GM19468 (cell line): ENCODE data around the gene SERTAD3.
"Not testable (repeated sequence)": the region's sequence is repeated elsewhere in the genome, so short reads cannot be mapped to it uniquely, and the experiment has no call there.

Experiments
- ATAC-seq: cut with Tn5 transposase; IDR thresholded peaks from one replicate; pipeline ENCODE4 v1.9.1; 2021; ENCODE audit warnings: mild to moderate bottlenecking, moderate library complexity, moderate number of reproducible peaks; ENCODE audit not compliant: unreplicated experiment; ENCODE audit errors: extremely low read depth

SERTAD3 gene

GRCh38 chr19:40413291-40413845, 30.8 kb downstream of the SERTAD3 start, which contains the start of gene PRX:
TSS of gene PRX (minus strand) at chr19:40413378. CDS start at chr19:40407932, 5,446 bp downstream.
- no peak for ATAC-seq

- ATAC-seq, result no peak
Observed at GRCh38 chr19:40412866-40413265, 31.3 kb downstream of the SERTAD3 start.

- ATAC-seq, result no peak
Observed at GRCh38 chr19:40411958-40412499, 32.1 kb downstream of the SERTAD3 start.

GRCh38 chr19:40411125-40411842, 32.9 kb downstream of the SERTAD3 start:
- ATAC-seq, result no peak

GRCh38 chr19:40410030-40410389, 34.1 kb downstream of the SERTAD3 start:
- ATAC-seq, result no peak

- not testable (repeated sequence) for ATAC-seq
Observed at GRCh38 chr19:40408598-40408925, 35.6 kb downstream of the SERTAD3 start.

GRCh38 chr19:40407714-40408597, 36.2 kb downstream of the SERTAD3 start:
- ATAC-seq, result no peak

GRCh38 chr19:40403262-40403984, 40.7 kb downstream of the SERTAD3 start:
- ATAC-seq, result no peak

- no peak for ATAC-seq
Observed at GRCh38 chr19:40400559-40400958, 43.6 kb downstream of the SERTAD3 start.

GRCh38 chr19:40398417-40399131, 45.6 kb downstream of the SERTAD3 start:
- no peak for ATAC-seq

GRCh38 chr19:40397568-40397906, 46.6 kb downstream of the SERTAD3 start:
- ATAC-seq, result no peak

- no peak for ATAC-seq
Observed at GRCh38 chr19:40396886-40397567, 47.1 kb downstream of the SERTAD3 start.

GRCh38 chr19:40395956-40396355, 48.2 kb downstream of the SERTAD3 start:
- no peak for ATAC-seq

- ATAC-seq, result no peak
Observed at GRCh38 chr19:40394816-40395210, 49.3 kb downstream of the SERTAD3 start.

GRCh38 chr19:40393894-40394815, 50.0 kb downstream of the SERTAD3 start:
- ATAC-seq, result no peak

GRCh38 chr19:40392894-40393517, 51.1 kb downstream of the SERTAD3 start:
- ATAC-seq, result no peak

GRCh38 chr19:40392123-40392522, 52.0 kb downstream of the SERTAD3 start:
- no peak for ATAC-seq
